B cell (primary cell): ENCODE results near the gene PHF23. TPM values are rescaled to one million over a fixed set of nuclear protein-coding genes. Genes with fewer than 3 reads are reported as not detected.

ENCODE experiments used
- ATAC-seq: fragments of 200-7000 bp; cut with Tn5 transposase; one replicate; pipeline ENCODE4 v1.10.0; 2021; ENCODE audit warnings: low read depth, mild to moderate bottlenecking, moderate number of reproducible peaks, moderate library complexity
- CTCF ChIA-PET: fragments of 350-600 bp; sonication (Branson Sonifier 250); formaldehyde crosslinking; loops from one replicate; lab custom pipeline; 2021; ENCODE audit warnings: antibody characterized with exemption, inconsistent platforms; lab: Charles Lee
- POLR2A ChIA-PET: fragments of 350-600 bp; sonication (Branson Sonifier 250); formaldehyde crosslinking; loops from one replicate; lab custom pipeline; 2021; ENCODE audit warnings: antibody characterized with exemption; lab: Charles Lee
- DNase-seq: peaks from one replicate; pipeline ENCODE4 v3.0.0; 2013
- H2AFZ ChIP-seq: 2 replicates; pipeline ENCODE4 v1.6.1; 2012; ENCODE audit warnings: mild to moderate bottlenecking, low read depth, low read length; ENCODE audit not compliant: insufficient read depth, poor library complexity, severe bottlenecking
- H3K27ac ChIP-seq, 2 donors: 1 replicate in 1 of 2; 2 replicates in 1 of 2; pipeline ENCODE4 v1.5.1; 2012 to 2013; ENCODE audit warnings: low read length in 2 of 2, mild to moderate bottlenecking in 2 of 2, moderate library complexity in 1 of 2
- H3K27me3 ChIP-seq, 4 experiments: fragments of 200-600 bp in 1 of 4; sonication (generic) in 1 of 4; replicated peaks in 1 of 4; 1 replicate in 2 of 4; 2 replicates in 2 of 4; pipeline versions ENCODE4 v1.6.1 to v1.7.0; 2013 to 2016; ENCODE audit warnings: low read length in 3 of 4, mild to moderate bottlenecking in 2 of 4, mixed read lengths in 1 of 4, moderate library complexity in 1 of 4; ENCODE audit not compliant: insufficient read depth in 4 of 4, control insufficient read depth in 3 of 4; ENCODE audit errors: control extremely low read depth in 1 of 4
- H3K36me3 ChIP-seq, 2 experiments: replicated peaks in 1 of 2; 1 replicate in 1 of 2; 2 replicates in 1 of 2; pipeline versions ENCODE4 v1.6.1 to v1.7.1; 2013; ENCODE audit warnings: low read length in 1 of 2; ENCODE audit not compliant: insufficient read depth in 2 of 2, control insufficient read depth in 1 of 2; ENCODE audit errors: control extremely low read depth in 1 of 2, extremely low read depth in 1 of 2
- H3K4me1 ChIP-seq, 2 donors: fragments of 200-600 bp in 1 of 2; sonication (generic) in 1 of 2; 1 replicate in 1 of 2; 2 replicates in 1 of 2; pipeline versions ENCODE4 v1.5.1 to v1.6.1; 2013 to 2017; ENCODE audit warnings: low read length in 2 of 2; ENCODE audit not compliant: control insufficient read depth in 2 of 2, insufficient read depth in 2 of 2
- H3K4me2 ChIP-seq: replicated peaks from 2 replicates; pipeline ENCODE3; 2012; ENCODE audit warnings: mild to moderate bottlenecking, low read depth, low read length; ENCODE audit not compliant: poor library complexity, severe bottlenecking
- H3K4me3 ChIP-seq, 5 experiments: fragments of 200-600 bp in 1 of 5; sonication (generic) in 1 of 5; 1 replicate in 3 of 5; 2 replicates in 2 of 5; pipeline versions ENCODE4 v1.5.1 to v1.7.0; 2011 to 2016; ENCODE audit warnings: low read length in 4 of 5, mild to moderate bottlenecking in 4 of 5, low read depth in 2 of 5, control low read depth in 1 of 5, moderate library complexity in 1 of 5; ENCODE audit not compliant: insufficient read depth in 1 of 5; ENCODE audit errors: control extremely low read depth in 1 of 5, extremely low read depth in 1 of 5
- H3K79me2 ChIP-seq: fragments of 200-600 bp; sonication (generic); one replicate; pipeline ENCODE4 v1.6.0; 2016; ENCODE audit warnings: low read length; ENCODE audit not compliant: control insufficient read depth, insufficient read depth
- H3K9ac ChIP-seq: fragments of 200-600 bp; sonication (generic); 2 replicates; pipeline ENCODE4 v1.6.1; 2017; ENCODE audit warnings: mild to moderate bottlenecking, low read length, moderate library complexity
- H3K9me3 ChIP-seq, 3 donors: one replicate each; pipeline versions ENCODE4 v1.6.1 to v1.7.1; 2013; ENCODE audit warnings: low read length in 2 of 3; ENCODE audit not compliant: control insufficient read depth in 2 of 3, insufficient read depth in 1 of 3; ENCODE audit errors: control extremely low read depth in 1 of 3
- H4K20me1 ChIP-seq: 2 replicates; pipeline ENCODE4 v1.6.0; 2012; ENCODE audit warnings: mild to moderate bottlenecking, low read length; ENCODE audit not compliant: insufficient read depth, control insufficient read depth, poor library complexity, severe bottlenecking
- H3K27ac Mint-ChIP-seq: one replicate; pipeline ENCODE4 v1.8.0; 2021; ENCODE audit warnings: mixed read lengths
- H3K27me3 Mint-ChIP-seq: one replicate; pipeline ENCODE4 v1.8.0; 2021; ENCODE audit warnings: mixed read lengths
- H3K4me1 Mint-ChIP-seq: one replicate; pipeline ENCODE4 v1.8.0; 2021; ENCODE audit warnings: mixed read lengths
- H3K4me3 Mint-ChIP-seq: one replicate; pipeline ENCODE4 v1.8.0; 2021; ENCODE audit warnings: mixed read lengths
- H3K9me3 Mint-ChIP-seq: one replicate; pipeline ENCODE4 v1.8.0; 2022; ENCODE audit warnings: mixed read lengths; ENCODE audit not compliant: insufficient read depth
- EZH2 ChIP-seq: IDR thresholded peaks from 2 replicates; pipeline ENCODE4 v1.6.1; 2012; ENCODE audit warnings: borderline replicate concordance, low read depth, mild to moderate bottlenecking, moderate library complexity, low read length; ENCODE audit not compliant: insufficient read depth, poor library complexity, severe bottlenecking
- WGBS: methylation state at CpG from one replicate; pipeline ENCODE4 v1.1.5; 2013; ENCODE audit warnings: missing lambda C conversion rate; ENCODE audit not compliant: insufficient coverage; 5-methylcytosine and 5-hydroxymethylcytosine counted together
- intact Hi-C: fragments of 100-400 bp; cut with micrococcal nuclease; formaldehyde crosslinking; loops from one replicate; pipeline ENCODE4 v1.10.0; 2022
- polyA plus RNA-seq: library from polyadenylated mRNA; depleted of rRNA; stranded (reverse); fragments of >200 nt; gene quantifications from 2 replicates; pipeline ENCODE4 v1.2.3, GENCODE V29; 2012
- total RNA-seq, 2 donors: library from RNA; stranded (reverse); fragments of 120-200 nt in 1 of 2; gene quantifications; 1 replicate in 1 of 2; 2 replicates in 1 of 2; pipeline versions ENCODE4 v1.2.3 to v1.2.4, GENCODE V29; 2013 to 2022
- TF ChIP-seq, protein P1 (sequence below): fragments of 200-600 bp; IDR thresholded peaks from one replicate; pipeline ENCODE4 v1.8.0; 2022; ENCODE audit warnings: antibody characterized with exemption, mild to moderate bottlenecking

The PHF23 gene
- total and polyA plus RNA-seq, 2 donors (not counting 1 experiment from before 2014, with no cell fraction given) = 17.6 to 42.3 TPM

DNA sequence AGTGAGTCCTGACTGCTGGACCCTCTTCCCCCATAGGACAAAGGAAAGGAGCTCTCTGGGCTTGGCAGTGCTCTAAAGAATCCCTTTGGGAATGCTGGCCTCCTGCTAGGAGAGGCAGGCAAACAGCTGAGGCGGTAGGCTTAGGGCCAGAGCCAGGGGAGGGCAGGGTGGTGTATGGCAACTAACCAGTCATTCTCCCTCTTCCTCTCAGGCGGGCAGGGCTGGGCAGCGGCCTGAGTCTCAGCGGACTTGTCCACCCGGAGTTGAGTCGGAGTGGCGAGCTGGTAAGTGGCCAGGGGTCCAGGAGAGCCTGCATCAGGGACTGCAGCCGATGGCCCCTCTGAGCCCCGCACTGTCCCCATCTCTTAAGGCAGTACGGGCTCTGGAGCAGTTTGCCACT, 15.1 kb downstream of the PHF23 start:
- POLR2A ChIA-PET = interaction anchor here (0.5 to 1.1 kb wide), 2 partner anchors 10 to 14 kb away, joined by 3 to 4 read pairs; partner anchors contain the start of gene DVL2
- intact Hi-C loops = no loop called here
- H3K4me3 Mint-ChIP-seq = no peak overlapping the region

DNA sequence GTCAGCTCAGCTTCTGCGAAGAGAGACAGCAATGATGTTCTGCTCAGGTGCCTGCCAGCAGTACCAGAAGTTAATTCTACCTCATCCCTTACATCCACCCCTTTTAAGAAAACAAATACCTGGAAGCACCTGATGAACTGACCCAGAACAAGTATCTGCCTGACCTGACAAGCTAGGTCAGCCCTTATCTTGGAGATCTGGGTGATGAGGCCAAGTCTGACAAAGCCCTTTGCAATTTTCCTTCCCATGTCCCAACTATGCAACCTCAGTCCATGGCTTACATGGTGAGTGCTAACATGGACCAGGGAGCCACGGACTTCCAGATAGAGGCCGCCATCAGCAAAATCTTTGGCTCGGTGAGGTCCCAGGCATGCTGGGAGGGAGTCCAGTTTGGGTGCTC, 15.9 kb downstream of the PHF23 start:
- Histone ChIP-seq H3K4me2 (no peak overlapping the region), H4K20me1 (no peaks in the 10 kb centered on the region), H3K27ac (no peak overlapping the region), H2AFZ (no peak overlapping the region), H3K9me3 (no peaks in the 10 kb centered on the region), H3K9ac (no peak overlapping the region), H3K79me2 (peaks cover 7% of the 10 kb centered on the region), H3K4me3 (no peak overlapping the region), H3K4me1 (peaks cover 14 to 23% of the 10 kb centered on the region in 2 donors), H3K36me3 (peaks cover 0 to 55% of the 10 kb centered on the region in 2 experiments), H3K27me3 (no peaks in the 10 kb centered on the region)
- DNase-seq (no peak), ATAC-seq (no peak)
- Mint-ChIP-seq H3K27me3 (no peaks in the 10 kb centered on the region), H3K27ac (no peak overlapping the region), H3K9me3 (no peaks in the 10 kb centered on the region), H3K4me3 (no peak overlapping the region), H3K4me1 (peaks cover 26% of the 10 kb centered on the region)
- ChIA-PET CTCF (no interaction called here), POLR2A (interaction anchor here (0.5 to 1.1 kb wide), 2 partner anchors 11 to 15 kb away, joined by 3 to 4 read pairs; partner anchors contain the start of gene DVL2)
- intact Hi-C loops = no loop called here
- no peak for TF ChIP-seq EZH2
- TF ChIP-seq, protein P1, sequence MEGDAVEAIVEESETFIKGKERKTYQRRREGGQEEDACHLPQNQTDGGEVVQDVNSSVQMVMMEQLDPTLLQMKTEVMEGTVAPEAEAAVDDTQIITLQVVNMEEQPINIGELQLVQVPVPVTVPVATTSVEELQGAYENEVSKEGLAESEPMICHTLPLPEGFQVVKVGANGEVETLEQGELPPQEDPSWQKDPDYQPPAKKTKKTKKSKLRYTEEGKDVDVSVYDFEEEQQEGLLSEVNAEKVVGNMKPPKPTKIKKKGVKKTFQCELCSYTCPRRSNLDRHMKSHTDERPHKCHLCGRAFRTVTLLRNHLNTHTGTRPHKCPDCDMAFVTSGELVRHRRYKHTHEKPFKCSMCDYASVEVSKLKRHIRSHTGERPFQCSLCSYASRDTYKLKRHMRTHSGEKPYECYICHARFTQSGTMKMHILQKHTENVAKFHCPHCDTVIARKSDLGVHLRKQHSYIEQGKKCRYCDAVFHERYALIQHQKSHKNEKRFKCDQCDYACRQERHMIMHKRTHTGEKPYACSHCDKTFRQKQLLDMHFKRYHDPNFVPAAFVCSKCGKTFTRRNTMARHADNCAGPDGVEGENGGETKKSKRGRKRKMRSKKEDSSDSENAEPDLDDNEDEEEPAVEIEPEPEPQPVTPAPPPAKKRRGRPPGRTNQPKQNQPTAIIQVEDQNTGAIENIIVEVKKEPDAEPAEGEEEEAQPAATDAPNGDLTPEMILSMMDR = no peak
- 92% methylated on average over 4 of the region's 4 CpGs for WGBS

More for the DNA sequence above, 15.1 kb downstream of the PHF23 start:
- H3K4me2 ChIP-seq = no peak overlapping the region
- Mint-ChIP-seq H3K4me1 (peaks cover 20% of the 10 kb centered on the region), H3K27me3 (no peaks in the 10 kb centered on the region), H3K27ac (no peak overlapping the region), H3K9me3 (no peaks in the 10 kb centered on the region)
- H4K20me1 ChIP-seq = no peaks in the 10 kb centered on the region
- H3K4me1 ChIP-seq = peaks cover 12 to 19% of the 10 kb centered on the region in 2 donors
- H2AFZ ChIP-seq = no peak overlapping the region
- peaks cover 2% of the 10 kb centered on the region for H3K79me2 ChIP-seq
- no peak overlapping the region for H3K4me3 ChIP-seq
- 97% methylated on average over 7 of the region's 10 CpGs for WGBS
- no peaks in the 10 kb centered on the region for H3K9me3 ChIP-seq
- no peaks in the 10 kb centered on the region for H3K27me3 ChIP-seq
- no peak for DNase-seq
- H3K9ac ChIP-seq = no peak overlapping the region
- TF ChIP-seq EZH2 = no peak
- TF ChIP-seq, protein P1 = no peak
- peaks cover 0 to 62% of the 10 kb centered on the region in 2 experiments for H3K36me3 ChIP-seq
- CTCF ChIA-PET = no interaction called here
- no peak overlapping the region for H3K27ac ChIP-seq
- no peak for ATAC-seq
